GM04503 (cell line): ENCODE data around the gene VTI1B.
"Not testable (repeated sequence)": the region's sequence is repeated elsewhere in the genome, so short reads cannot be mapped to it uniquely, and the experiment has no call there.

Experiments
- DNase-seq: peaks from one replicate; pipeline ENCODE4 v3.0.0-alpha.2; 2012; ENCODE audit warnings: low read depth

VTI1B gene

GRCh38 chr14:67630186-67630585 lies 44.2 kb downstream of the VTI1B start:
- DNase-seq = no peak

GRCh38 chr14:67627519-67627918 lies 46.9 kb downstream of the VTI1B start:
- no peak for DNase-seq

- DNase-seq = not testable (repeated sequence)
Measured at GRCh38 chr14:67626131-67626530, 48.3 kb downstream of the VTI1B start.

GRCh38 chr14:67623114-67623513 lies 51.3 kb downstream of the VTI1B start:
- DNase-seq = no peak

- peak; percentile 40 for DNase-seq
Measured at GRCh38 chr14:67622675-67623074, 51.8 kb downstream of the VTI1B start.

GRCh38 chr14:67620217-67620785 lies 54.1 kb downstream of the VTI1B start:
- no peak for DNase-seq

- peak; percentile 36 for DNase-seq
Measured at GRCh38 chr14:67619446-67620216, 54.8 kb downstream of the VTI1B start, which contains the start of gene ARG2. ARG2 (plus strand) TSS chr14:67619920; CDS start chr14:67619978, 58 bp downstream.

- DNase-seq = peak; percentile 61
Measured at GRCh38 chr14:67618617-67619063, 55.8 kb downstream of the VTI1B start.

- DNase-seq = no peak
Measured at GRCh38 chr14:67610491-67610890, 63.9 kb downstream of the VTI1B start.

GRCh38 chr14:67609642-67610310 lies 64.7 kb downstream of the VTI1B start:
- DNase-seq = no peak

GRCh38 chr14:67607646-67608045 lies 66.8 kb downstream of the VTI1B start:
- DNase-seq = no peak

- no peak for DNase-seq
Measured at GRCh38 chr14:67602995-67603545, 71.4 kb downstream of the VTI1B start.

GRCh38 chr14:67602076-67602475 lies 72.4 kb downstream of the VTI1B start:
- DNase-seq = no peak

- not testable (repeated sequence) for DNase-seq
Measured at GRCh38 chr14:67600562-67600974, 73.9 kb downstream of the VTI1B start.

GRCh38 chr14:67599698-67600561 lies 74.5 kb downstream of the VTI1B start, which contains the start of gene PIGH:
PIGH (minus strand) TSS chr14:67600268; CDS start chr14:67600203, 65 bp downstream.
- DNase-seq = no peak
